CD8-positive, alpha-beta memory T cell (primary cell): ENCODE data around the gene MIGA2. TPM values are rescaled to one million over a fixed set of nuclear protein-coding genes. Genes with fewer than 3 reads are reported as not detected.

Experiments
- CTCF ChIA-PET: fragments of 350-600 bp; sonication (Branson Sonifier 250); formaldehyde crosslinking; loops from one replicate; lab custom pipeline; 2021; ENCODE audit warnings: antibody characterized with exemption; lab: Charles Lee
- POLR2A ChIA-PET: fragments of 350-600 bp; sonication (Branson Sonifier 250); formaldehyde crosslinking; loops from one replicate; lab custom pipeline; 2021; ENCODE audit warnings: antibody characterized with exemption; lab: Charles Lee
- DNase-seq, 5 donors: peaks; one replicate each; pipeline versions ENCODE4 v3.0.0 to v3.0.0-alpha.2; 2020 to 2022; ENCODE audit warnings: mixed read lengths in 1 of 5
- H3K27ac ChIP-seq: one replicate; pipeline ENCODE4 v1.7.0; 2013; ENCODE audit warnings: low read depth, mild to moderate bottlenecking, low read length, moderate library complexity
- H3K27me3 ChIP-seq: 2 replicates; pipeline ENCODE4 v1.7.0; 2013; ENCODE audit warnings: low read length, mild to moderate bottlenecking; ENCODE audit not compliant: insufficient read depth, poor library complexity, severe bottlenecking
- H3K36me3 ChIP-seq: 2 replicates; pipeline ENCODE4 v1.7.0; 2013; ENCODE audit warnings: mild to moderate bottlenecking, low read length, moderate library complexity; ENCODE audit not compliant: insufficient read depth
- H3K4me1 ChIP-seq: 2 replicates; pipeline ENCODE4 v1.7.0; 2013; ENCODE audit warnings: mild to moderate bottlenecking, low read length, moderate library complexity; ENCODE audit not compliant: insufficient read depth
- H3K4me3 ChIP-seq: 2 replicates; pipeline ENCODE4 v1.7.0; 2013; ENCODE audit warnings: mild to moderate bottlenecking, low read length
- H3K9me3 ChIP-seq: 2 replicates; pipeline ENCODE4 v1.7.0; 2013; ENCODE audit warnings: mild to moderate bottlenecking, low read length
- H3K27ac Mint-ChIP-seq, 8 donors: one replicate each; pipeline ENCODE4 v1.8.0; 2020 to 2021; ENCODE audit warnings: mixed read lengths in 8 of 8, mild to moderate bottlenecking in 6 of 8, inconsistent platforms in 3 of 8, moderate library complexity in 3 of 8
- H3K27me3 Mint-ChIP-seq, 2 donors: one replicate each; pipeline ENCODE4 v1.8.0; 2020 to 2021; ENCODE audit warnings: mixed read lengths in 2 of 2, mild to moderate bottlenecking in 1 of 2, moderate library complexity in 1 of 2
- H3K36me3 Mint-ChIP-seq, 3 donors: one replicate each; pipeline ENCODE4 v1.8.0; 2020 to 2021; ENCODE audit warnings: mixed read lengths in 3 of 3, inconsistent platforms in 1 of 3, mild to moderate bottlenecking in 1 of 3
- H3K4me1 Mint-ChIP-seq, 3 donors: one replicate each; pipeline ENCODE4 v1.8.0; 2020 to 2021; ENCODE audit warnings: mixed read lengths in 3 of 3, inconsistent platforms in 1 of 3, mild to moderate bottlenecking in 1 of 3
- H3K4me3 Mint-ChIP-seq, 7 donors: one replicate each; pipeline ENCODE4 v1.8.0; 2020 to 2021; ENCODE audit warnings: mixed read lengths in 7 of 7, mild to moderate bottlenecking in 6 of 7, moderate library complexity in 4 of 7, inconsistent platforms in 2 of 7
- H3K9me3 Mint-ChIP-seq, 5 donors: one replicate each; pipeline ENCODE4 v1.8.0; 2020 to 2022; ENCODE audit warnings: mixed read lengths in 5 of 5, mild to moderate bottlenecking in 3 of 5, moderate library complexity in 2 of 5, inconsistent platforms in 1 of 5
- polyA plus RNA-seq: library from polyadenylated mRNA; unstranded; fragments of 300-500 nt; fragmentation: Illumina TruSeq; gene quantifications from one replicate; pipeline ENCODE4 v1.2.3, GENCODE V29; 2021
- total RNA-seq, 2 experiments: library from RNA; stranded (reverse); gene quantifications; one replicate each; pipeline ENCODE4 v1.2.3, GENCODE V29; 2021

Gene MIGA2
- total and polyA plus RNA-seq, 3 experiments from 2014 or later, result 13.0 to 38.8 (median 35.5) TPM

GRCh38 chr9:129071526-129072126 lies 35.2 kb downstream of the MIGA2 start:
- H3K9me3 ChIP-seq, result no peaks in the 10 kb centered on the region
- peaks cover 26 to 54% (median 29%) of the 10 kb centered on the region in 3 donors for H3K4me1 Mint-ChIP-seq
- H3K36me3 Mint-ChIP-seq, result peaks cover 0 to 22% (median 0%) of the 10 kb centered on the region in 3 donors
- H3K27ac Mint-ChIP-seq, result peak overlapping the region; percentile 39 to 94 (median 84)
- H3K4me3 Mint-ChIP-seq, result peak overlapping the region; percentile 5 to 82 (median 65)
- peaks cover 37% of the 10 kb centered on the region for H3K4me1 ChIP-seq
- H3K27me3 Mint-ChIP-seq, result peaks cover 0 to 1% of the 10 kb centered on the region in 2 donors
- H3K27me3 ChIP-seq, result no peaks in the 10 kb centered on the region
- no peak overlapping the region for H3K4me3 ChIP-seq
- peak in 3 of 5 donors; percentile 36 to 56 (median 38) for DNase-seq
- no peak overlapping the region for H3K27ac ChIP-seq
- POLR2A ChIA-PET, result interaction anchor here (0.7 to 1.5 kb wide), 2 partner anchors 9 to 752 kb away, joined by 3 to 6 read pairs; partner anchors contain the start of gene DOLPP1
- CTCF ChIA-PET, result no interaction called here
- no peaks in the 10 kb centered on the region for H3K9me3 Mint-ChIP-seq
- peaks cover 4% of the 10 kb centered on the region for H3K36me3 ChIP-seq

- Mint-ChIP-seq H3K4me3 (peak overlapping the region in 5 of 7 donors; percentile 39 to 82 (median 65)), H3K9me3 (no peaks in the 10 kb centered on the region), H3K27me3 (peaks cover 0 to 1% of the 10 kb centered on the region in 2 donors), H3K27ac (peak overlapping the region in 7 of 8 donors; percentile 39 to 94 (median 87)), H3K36me3 (peaks cover 0 to 19% (median 0%) of the 10 kb centered on the region in 3 donors), H3K4me1 (peaks cover 26 to 54% (median 29%) of the 10 kb centered on the region in 3 donors)
- H3K36me3 ChIP-seq, result peaks cover 4% of the 10 kb centered on the region
- no peaks in the 10 kb centered on the region for H3K9me3 ChIP-seq
- no peak for DNase-seq
- POLR2A ChIA-PET, result interaction anchor here (0.7 kb wide), 1 partner anchor 753 kb away, joined by 3 read pairs; no protein-coding TSS in a partner anchor
- H3K27me3 ChIP-seq, result no peaks in the 10 kb centered on the region
- no peak overlapping the region for H3K4me3 ChIP-seq
- H3K4me1 ChIP-seq, result peaks cover 37% of the 10 kb centered on the region
- CTCF ChIA-PET, result no interaction called here
- no peak overlapping the region for H3K27ac ChIP-seq
Measured at GRCh38 chr9:129072171-129072570, 35.7 kb downstream of the MIGA2 start.

DNA sequence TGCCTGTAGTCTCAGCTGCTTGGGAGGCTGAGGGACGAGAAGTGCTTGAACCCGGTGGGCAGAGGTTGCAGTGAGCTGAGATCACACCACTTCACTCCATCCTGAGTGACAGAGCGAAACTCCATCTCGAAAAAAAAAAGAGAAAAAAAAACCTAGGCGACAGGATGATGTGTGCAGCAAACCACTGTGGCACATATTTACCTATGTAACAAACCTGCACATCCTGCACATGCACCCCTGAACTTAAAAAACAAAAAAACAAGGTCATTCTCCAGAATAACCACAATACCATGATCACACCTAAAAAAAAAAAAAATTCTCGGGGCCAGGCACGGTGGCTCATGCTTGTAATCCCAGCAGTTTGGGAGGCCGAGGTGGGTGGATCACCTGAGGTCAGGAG lies 37.0 kb downstream of the MIGA2 start:
- Mint-ChIP-seq H3K4me1 (peaks cover 23 to 51% (median 28%) of the 10 kb centered on the region in 3 donors), H3K27ac (peak overlapping the region; percentile 64 to 94 (median 82)), H3K9me3 (no peaks in the 10 kb centered on the region), H3K4me3 (peak overlapping the region; percentile 18 to 63 (median 37)), H3K36me3 (peaks cover 0 to 7% (median 0%) of the 10 kb centered on the region in 3 donors), H3K27me3 (peaks cover 0 to 1% of the 10 kb centered on the region in 2 donors)
- Histone ChIP-seq H3K36me3 (peaks cover 4% of the 10 kb centered on the region), H3K4me3 (no peak overlapping the region), H3K9me3 (no peaks in the 10 kb centered on the region), H3K4me1 (peaks cover 36% of the 10 kb centered on the region), H3K27me3 (no peaks in the 10 kb centered on the region), H3K27ac (no peak overlapping the region)
- DNase-seq, result peak in 1 of 5 donors; percentile 53
- ChIA-PET POLR2A (no interaction called here), CTCF (no interaction called here)

- Histone ChIP-seq H3K27ac (no peak overlapping the region), H3K4me3 (no peak overlapping the region), H3K36me3 (no peaks in the 10 kb centered on the region), H3K9me3 (no peaks in the 10 kb centered on the region), H3K27me3 (no peaks in the 10 kb centered on the region), H3K4me1 (peaks cover 29% of the 10 kb centered on the region)
- CTCF ChIA-PET, result no interaction called here
- Mint-ChIP-seq H3K4me3 (peak overlapping the region in 2 of 7 donors; percentile 43 to 63), H3K27ac (peak overlapping the region in 6 of 8 donors; percentile 33 to 94 (median 75)), H3K36me3 (peaks cover 0 to 1% (median 0%) of the 10 kb centered on the region in 3 donors), H3K4me1 (peaks cover 17 to 44% (median 26%) of the 10 kb centered on the region in 3 donors), H3K27me3 (peaks cover 0 to 1% of the 10 kb centered on the region in 2 donors), H3K9me3 (no peaks in the 10 kb centered on the region)
- POLR2A ChIA-PET, result interaction anchor here (0.5 to 0.7 kb wide), 3 partner anchors 13 to 258 kb away, joined by 3 to 9 read pairs (median 3); no protein-coding TSS in a partner anchor
- no peak for DNase-seq
Measured at GRCh38 chr9:129074106-129074505, 37.7 kb downstream of the MIGA2 start.

GRCh38 chr9:129075996-129076639 lies 39.7 kb downstream of the MIGA2 start:
- H3K4me1 ChIP-seq, result peaks cover 20% of the 10 kb centered on the region
- Mint-ChIP-seq H3K27ac (no peak overlapping the region), H3K4me3 (no peak overlapping the region), H3K9me3 (peaks cover 0 to 3% (median 0%) of the 10 kb centered on the region in 5 donors), H3K27me3 (peaks cover 0 to 5% of the 10 kb centered on the region in 2 donors), H3K36me3 (peaks cover 0 to 4% (median 0%) of the 10 kb centered on the region in 3 donors), H3K4me1 (peaks cover 22 to 42% (median 28%) of the 10 kb centered on the region in 3 donors)
- ChIA-PET POLR2A (no interaction called here), CTCF (no interaction called here)
- no peaks in the 10 kb centered on the region for H3K36me3 ChIP-seq
- no peak overlapping the region for H3K27ac ChIP-seq
- no peaks in the 10 kb centered on the region for H3K27me3 ChIP-seq
- H3K9me3 ChIP-seq, result no peaks in the 10 kb centered on the region
- DNase-seq, result no peak
- no peak overlapping the region for H3K4me3 ChIP-seq

GRCh38 chr9:129076640-129077037 lies 40.2 kb downstream of the MIGA2 start:
- H3K4me1 ChIP-seq, result peaks cover 17% of the 10 kb centered on the region
- DNase-seq, result no peak
- H3K9me3 Mint-ChIP-seq, result peaks cover 0 to 3% (median 0%) of the 10 kb centered on the region in 5 donors
- H3K27me3 Mint-ChIP-seq, result peaks cover 0 to 5% of the 10 kb centered on the region in 2 donors
- H3K27me3 ChIP-seq, result no peaks in the 10 kb centered on the region
- H3K36me3 ChIP-seq, result no peaks in the 10 kb centered on the region
- ChIA-PET CTCF (no interaction called here), POLR2A (no interaction called here)
- H3K27ac ChIP-seq, result no peak overlapping the region
- peaks cover 20 to 40% (median 28%) of the 10 kb centered on the region in 3 donors for H3K4me1 Mint-ChIP-seq
- H3K4me3 Mint-ChIP-seq, result no peak overlapping the region
- no peak overlapping the region for H3K4me3 ChIP-seq
- H3K9me3 ChIP-seq, result no peaks in the 10 kb centered on the region
- peaks cover 0 to 4% (median 0%) of the 10 kb centered on the region in 3 donors for H3K36me3 Mint-ChIP-seq
- H3K27ac Mint-ChIP-seq, result no peak overlapping the region

- H3K36me3 ChIP-seq, result no peaks in the 10 kb centered on the region
- Mint-ChIP-seq H3K27me3 (peaks cover 0 to 5% of the 10 kb centered on the region in 2 donors), H3K4me1 (peaks cover 18 to 40% (median 29%) of the 10 kb centered on the region in 3 donors), H3K36me3 (peaks cover 0 to 4% (median 0%) of the 10 kb centered on the region in 3 donors), H3K9me3 (peaks cover 0 to 3% (median 0%) of the 10 kb centered on the region in 5 donors), H3K27ac (no peak overlapping the region), H3K4me3 (no peak overlapping the region)
- ChIA-PET POLR2A (no interaction called here), CTCF (no interaction called here)
- peaks cover 17% of the 10 kb centered on the region for H3K4me1 ChIP-seq
- no peak for DNase-seq
- no peak overlapping the region for H3K27ac ChIP-seq
- H3K9me3 ChIP-seq, result no peaks in the 10 kb centered on the region
- no peak overlapping the region for H3K4me3 ChIP-seq
- H3K27me3 ChIP-seq, result no peaks in the 10 kb centered on the region
Measured at GRCh38 chr9:129077236-129077635, 40.8 kb downstream of the MIGA2 start.
